HG02610 (cell line): ENCODE data around the gene UQCC2.

Source experiments
- ATAC-seq: cut with Tn5 transposase; IDR thresholded peaks from one replicate; pipeline ENCODE4 v1.9.1; 2021; ENCODE audit warnings: mild to moderate bottlenecking, moderate library complexity; ENCODE audit not compliant: unreplicated experiment

The UQCC2 gene

DNA sequence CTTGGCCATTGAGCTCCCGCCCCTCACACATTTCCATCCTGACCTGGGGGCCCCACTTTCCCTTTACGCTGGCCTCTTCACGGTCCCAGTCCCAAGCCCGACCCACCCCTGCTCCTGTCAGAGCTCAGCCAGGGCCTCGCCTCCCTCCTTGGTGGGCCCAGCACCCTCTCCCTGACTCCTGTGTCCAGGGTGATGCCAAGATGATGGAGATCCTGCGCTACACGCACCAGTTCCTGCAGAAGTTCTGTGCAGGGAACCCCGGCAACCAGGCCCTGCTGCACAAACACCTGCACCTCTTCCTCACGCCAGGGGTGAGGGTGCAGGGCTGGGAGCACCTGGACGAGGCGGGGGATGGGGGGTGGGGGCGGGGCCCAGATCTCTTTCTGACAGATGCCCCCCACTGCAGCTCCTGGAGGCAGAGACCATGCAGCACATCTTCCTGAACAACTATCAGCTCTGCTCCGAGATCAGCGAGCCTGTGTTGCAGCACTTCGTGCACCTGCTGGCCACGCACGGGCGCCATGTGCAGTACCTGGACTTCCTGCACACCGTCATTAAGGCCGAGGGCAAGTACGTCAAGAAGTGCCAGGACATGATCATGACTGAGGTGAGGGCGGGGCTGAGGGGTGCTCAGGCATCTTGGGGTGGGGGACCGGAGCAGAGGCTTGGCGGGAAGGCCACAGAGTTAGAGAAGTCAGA is 33.1 kb downstream of the UQCC2 start:
- no peak for ATAC-seq

DNA sequence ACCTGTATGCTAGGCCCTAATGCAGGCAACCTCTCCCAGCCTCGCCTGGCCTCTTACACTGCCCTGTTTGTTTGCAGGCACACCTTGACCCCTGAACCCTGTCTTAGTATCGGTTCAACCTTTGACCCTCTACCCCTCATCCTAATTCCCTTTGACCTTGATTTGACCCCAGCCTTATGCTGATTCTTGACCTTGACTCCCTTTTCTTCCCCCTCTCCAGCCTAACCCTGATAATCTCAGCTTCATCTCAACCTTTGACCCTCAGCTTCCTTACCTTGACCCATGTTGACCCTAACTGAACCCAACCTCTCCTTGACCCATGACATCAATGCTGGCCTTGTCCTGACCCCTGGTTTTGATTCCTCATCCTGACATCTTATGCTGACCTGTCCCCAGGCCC is 33.8 kb downstream of the UQCC2 start:
- no peak for ATAC-seq

DNA sequence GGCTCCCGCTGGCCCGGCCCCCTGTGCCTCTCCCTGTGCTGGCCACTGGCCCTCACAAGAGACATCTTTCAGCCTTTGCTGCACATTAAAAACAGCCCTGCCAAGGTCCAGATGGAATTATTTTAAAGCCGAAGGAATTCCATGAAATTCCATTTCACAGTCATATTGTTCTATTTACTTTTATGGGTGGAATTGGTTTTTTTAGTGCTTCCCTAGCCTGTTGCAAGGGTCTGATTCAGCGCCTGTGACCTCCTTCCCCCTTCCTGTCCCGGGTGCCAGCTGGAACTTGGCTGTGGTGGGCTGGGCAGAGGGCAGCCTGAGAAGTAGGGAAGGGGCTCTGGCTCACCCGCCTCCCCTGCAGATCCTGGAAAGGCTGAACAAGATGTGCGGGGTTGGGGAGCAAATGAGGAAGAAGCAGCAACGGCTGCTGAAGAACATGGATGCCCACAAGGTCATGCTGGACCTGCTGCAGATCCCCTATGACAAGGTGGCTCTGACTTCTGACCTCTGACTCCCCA is 34.3 kb downstream of the UQCC2 start:
- ATAC-seq = no peak

DNA sequence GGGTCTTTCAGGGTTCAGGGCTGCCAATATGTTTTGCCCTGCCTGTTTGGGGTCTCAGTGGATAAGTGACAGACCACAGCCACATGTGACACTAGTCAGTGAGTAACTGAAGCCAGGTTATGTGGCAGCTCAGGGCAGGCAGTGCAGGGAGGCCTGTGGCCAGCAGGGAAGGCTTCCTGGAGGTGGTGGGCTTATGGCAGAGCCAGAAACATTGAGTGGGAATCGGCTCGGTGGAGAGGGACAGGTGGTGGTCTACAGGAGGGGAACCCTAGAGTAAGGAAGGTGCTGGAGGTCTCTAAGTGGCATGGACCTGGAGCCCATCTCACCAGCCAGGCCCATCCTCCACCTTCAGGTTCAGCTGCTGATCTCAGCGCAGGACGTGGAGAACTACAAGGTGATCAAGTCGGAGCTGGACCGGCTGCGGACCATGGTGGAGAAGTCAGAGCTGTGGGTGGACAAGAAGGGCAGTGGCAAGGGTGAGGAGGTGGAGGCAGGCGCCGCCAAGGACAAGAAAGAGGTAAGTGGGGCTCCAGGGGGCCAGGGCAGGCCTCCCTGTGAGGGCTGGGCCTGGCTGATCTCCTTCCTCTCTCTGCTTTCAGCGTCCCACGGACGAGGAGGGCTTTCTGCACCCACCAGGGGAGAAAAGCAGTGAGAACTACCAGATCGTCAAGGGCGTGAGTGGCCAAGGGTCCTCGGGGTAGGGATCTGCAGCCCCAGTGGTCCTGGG is 34.9 kb downstream of the UQCC2 start:
- ATAC-seq = no peak

DNA sequence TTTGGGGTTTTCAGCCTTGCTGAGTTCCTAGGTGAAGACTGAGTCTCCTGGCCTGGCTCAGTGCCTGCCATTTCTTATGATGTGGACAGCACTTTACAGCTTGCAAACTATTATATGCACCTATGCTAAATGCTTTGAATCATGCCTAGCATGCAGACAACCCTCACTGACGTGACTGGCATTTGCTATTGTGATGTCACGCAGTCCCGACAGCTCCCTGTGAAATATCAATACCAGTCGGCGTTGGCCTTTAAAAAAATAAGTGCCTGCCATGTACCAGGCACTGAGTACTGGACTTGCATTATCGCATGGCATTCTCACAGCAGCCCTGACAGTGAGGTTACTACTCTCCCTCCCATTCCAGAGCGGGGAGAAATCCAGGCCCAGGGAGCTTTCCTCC is 35.5 kb downstream of the UQCC2 start:
- ATAC-seq = no peak

DNA sequence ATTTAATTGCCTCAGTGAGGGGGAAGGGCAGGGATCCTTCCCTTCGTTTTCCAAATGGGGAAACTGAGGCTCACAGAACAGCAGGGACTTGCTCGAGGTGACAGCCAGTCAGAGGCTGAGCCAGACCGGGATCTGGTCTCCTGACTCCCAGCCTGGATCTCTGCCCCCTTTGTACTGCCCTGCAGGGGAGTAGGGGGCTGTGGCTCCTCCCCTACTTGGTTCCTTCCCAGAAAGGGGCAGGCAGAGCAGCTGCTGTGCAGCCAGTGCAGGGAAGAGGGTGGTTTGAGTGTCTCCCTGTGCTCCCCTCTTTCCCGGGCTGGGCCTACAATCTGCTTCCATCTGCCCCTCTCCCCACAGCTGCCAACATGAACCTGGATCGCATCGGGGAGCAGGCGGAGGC is 37.6 kb downstream of the UQCC2 start:
- ATAC-seq = no peak

DNA sequence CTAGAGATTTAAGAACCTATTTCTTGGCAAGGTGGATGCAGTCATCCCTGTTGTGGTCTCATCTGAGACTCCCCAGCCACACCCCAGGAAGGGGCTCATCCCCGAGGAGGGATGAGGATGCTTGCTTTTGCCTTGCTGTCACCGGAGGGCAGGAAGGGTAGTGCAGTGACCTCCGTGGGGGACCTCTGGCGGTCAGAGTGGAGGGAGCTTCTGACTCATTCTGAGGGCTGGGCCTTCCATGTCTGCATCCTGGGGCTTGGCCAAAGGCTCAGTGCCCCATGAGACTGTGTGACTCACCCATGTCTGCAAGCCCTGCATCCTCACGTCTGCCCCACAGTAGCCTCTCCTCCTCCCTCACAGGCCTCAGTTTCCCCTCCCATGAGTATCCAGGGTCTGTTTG is 38.7 kb downstream of the UQCC2 start:
- ATAC-seq = no peak

DNA sequence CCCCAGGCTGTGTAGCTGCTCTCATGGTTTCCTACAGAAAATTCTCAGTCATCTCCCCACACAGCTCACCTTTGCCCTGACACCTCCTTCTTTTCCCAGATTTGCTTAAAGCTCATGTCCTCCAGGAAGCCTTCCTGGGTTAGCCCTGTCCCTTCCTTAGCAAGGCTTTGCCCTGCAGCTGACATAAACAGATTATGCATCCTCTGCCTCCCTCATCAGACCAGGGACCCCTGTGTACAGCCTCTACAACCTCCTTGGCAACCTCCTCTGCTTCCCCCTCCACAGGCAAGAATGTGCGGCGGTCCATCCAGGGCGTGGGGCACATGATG is 39.8 kb downstream of the UQCC2 start:
- ATAC-seq = no peak

DNA sequence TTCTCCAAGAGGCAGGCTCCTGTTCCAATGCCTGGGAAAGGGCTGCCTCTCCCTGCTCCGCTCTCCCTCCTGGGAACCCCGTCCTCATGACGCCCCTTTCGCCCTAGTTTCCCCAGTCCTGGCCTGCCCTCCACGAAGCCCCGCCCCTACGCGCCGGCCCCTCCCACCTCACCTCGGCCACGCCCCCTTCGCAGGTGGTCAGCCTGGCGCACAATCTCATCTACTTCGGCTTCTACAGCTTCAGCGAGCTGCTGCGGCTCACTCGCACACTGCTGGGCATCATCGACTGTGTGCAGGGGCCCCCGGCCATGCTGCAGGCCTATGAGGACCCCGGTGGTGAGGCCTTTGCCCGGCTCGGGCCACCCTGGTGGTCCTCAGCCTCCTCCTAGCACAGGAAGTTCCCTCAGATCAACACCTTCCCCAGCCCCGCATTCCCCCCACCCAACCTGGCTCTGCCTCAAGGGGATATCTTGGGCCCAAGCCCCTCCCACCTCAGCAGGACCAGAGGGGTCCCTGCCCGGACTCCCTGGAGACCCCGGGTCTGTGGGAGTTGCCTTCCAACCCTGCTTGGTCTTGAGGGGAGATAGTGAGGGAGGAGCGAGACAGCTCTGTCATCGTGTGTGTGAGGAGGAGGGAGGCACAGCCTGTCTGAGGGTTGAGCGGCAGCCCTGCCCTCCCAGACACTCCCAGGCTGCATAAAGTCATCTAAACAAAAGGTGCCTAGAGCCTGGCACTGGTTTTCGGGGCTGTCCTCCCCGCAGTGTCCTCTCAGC is 40.3 kb downstream of the UQCC2 start:
- no peak for ATAC-seq

DNA sequence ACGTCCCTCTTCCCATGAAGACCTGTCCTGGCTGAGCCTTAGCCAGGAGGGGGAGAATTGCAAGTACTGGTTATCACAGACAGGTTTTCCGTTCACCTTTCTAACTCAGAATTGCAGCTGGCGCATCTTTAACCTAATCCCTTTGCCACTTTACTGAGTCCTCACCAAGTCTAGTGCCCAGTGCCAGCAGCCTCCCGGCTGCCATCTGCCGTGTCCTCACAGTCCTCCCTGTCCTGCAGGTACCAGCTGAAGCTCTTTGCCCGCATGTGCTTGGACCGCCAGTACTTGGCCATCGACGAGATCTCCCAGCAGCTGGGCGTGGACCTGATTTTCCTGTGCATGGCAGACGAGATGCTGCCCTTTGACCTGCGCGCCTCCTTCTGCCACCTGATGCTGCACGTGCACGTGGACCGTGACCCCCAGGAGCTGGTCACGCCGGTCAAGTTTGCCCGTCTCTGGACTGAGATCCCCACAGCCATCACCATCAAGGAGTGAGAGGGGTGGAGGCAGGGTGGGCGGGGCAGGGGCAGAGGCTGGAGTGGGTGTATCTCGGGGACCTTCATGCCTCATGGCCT is 41.3 kb downstream of the UQCC2 start:
- ATAC-seq = no peak

DNA sequence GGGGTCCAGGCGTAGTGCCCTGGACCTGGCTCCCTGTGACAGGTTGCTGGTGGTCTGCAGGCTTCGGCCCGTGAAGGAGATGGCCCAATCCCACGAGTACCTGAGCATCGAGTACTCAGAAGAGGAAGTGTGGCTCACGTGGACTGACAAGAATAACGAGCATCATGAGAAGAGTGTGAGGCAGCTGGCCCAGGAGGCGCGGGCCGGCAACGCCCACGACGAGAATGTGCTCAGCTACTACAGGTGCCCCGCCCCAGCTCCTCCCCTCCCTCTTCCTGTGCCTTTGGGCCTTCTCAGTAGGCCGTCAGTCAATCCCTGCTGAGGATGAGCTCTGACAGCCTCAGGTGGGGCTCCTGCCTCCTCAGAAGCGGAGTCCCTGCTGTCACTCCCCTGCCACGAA is 42.6 kb downstream of the UQCC2 start:
- ATAC-seq = no peak

DNA sequence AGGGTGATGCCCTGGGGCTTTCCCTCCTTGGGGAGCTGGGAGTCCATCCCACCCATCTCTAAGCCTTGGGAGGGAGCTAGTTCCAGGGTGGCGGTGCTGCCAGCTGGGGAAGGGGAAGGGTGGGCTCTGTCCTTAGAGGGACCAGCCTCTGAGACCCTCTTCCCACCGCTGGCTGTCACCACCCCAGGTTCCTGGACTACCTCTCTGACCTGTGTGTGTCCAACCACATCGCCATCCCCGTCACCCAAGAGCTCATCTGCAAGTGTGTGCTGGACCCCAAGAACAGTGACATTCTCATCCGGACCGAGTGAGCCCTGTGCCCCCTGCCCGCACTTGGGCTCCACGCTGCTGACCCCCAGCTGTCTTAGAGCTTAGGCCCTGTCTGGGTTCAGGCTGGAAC is 43.2 kb downstream of the UQCC2 start:
- no peak for ATAC-seq

DNA sequence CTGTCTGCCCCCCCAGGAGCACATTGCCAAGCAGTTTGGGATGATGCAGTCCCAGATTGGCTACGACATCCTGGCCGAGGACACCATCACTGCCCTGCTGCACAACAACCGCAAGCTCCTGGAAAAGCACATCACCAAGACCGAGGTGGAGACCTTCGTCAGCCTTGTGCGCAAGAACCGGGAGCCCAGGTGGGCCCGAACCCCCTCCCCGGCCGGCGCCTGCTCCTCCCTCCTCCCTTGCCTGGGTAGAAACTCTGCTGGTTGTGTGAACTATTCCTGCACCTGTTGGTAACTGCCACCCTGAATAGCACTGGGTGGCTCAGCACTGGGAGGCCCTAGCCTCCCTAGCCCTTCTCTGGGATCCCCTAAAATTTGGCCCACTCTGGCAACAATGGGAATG is 43.7 kb downstream of the UQCC2 start:
- no peak for ATAC-seq

DNA sequence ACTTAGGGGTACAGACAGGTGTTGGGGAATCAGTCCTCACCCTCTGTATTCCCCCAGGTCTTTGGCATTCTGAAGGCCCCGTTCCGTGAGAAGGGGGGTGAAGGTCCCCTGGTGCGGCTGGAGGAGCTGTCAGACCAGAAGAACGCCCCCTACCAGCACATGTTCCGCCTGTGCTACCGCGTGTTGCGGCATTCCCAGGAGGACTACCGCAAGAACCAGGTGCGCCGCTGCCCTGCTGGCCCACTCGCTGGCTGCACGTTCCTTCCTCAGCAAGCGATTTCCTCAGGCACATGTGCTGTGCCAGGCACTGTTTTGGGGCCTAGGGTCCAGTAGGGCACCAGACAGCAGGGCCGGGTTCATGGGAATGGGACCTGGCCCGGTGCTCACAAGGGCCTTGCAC is 44.4 kb downstream of the UQCC2 start:
- no peak for ATAC-seq

DNA sequence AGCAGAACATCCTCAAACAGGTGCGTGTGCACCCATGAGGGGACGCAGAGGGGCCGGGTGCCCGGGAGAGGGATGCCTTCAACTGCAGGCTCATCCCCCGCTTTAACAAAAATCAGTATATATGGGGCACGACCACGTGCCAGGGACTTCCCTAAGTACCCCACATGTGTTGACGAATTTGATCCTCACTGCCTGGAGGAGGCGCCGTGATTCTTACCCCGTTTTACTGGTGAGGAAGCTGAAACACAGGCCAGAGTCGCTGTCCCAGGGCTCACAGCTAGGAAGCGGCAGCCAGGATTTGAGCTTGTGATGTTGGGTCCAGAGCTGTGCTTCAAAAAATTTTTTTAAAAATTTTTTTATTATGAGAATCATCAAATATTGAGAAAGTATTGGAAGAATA is 45.5 kb downstream of the UQCC2 start:
- ATAC-seq = no peak

DNA sequence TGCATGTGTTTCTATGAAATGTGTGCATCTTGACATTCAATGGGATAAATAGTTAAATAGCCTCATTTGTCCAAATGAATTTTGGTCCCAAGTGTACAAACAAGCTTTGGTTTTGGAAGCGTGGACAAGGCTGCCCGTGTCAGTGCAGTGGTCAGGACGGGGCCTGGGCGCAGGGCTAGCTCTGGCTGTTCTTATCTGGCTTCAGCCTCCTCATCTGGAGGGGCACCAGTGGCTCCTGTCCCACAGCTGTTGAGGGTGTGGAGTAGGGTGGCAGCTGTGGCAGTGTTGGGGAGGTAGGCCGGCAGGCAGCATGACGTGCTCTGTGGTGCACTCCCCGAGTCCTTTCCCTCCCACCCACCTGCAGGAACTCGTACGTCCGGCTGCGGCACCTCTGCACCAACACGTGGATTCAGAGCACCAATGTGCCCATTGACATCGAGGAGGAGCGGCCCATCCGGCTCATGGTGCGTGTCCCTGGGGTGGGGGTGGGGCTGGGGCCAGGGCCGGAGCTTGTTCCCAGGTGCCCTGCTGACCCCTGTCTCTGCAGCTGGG is 46.9 kb downstream of the UQCC2 start:
- no peak for ATAC-seq

DNA sequence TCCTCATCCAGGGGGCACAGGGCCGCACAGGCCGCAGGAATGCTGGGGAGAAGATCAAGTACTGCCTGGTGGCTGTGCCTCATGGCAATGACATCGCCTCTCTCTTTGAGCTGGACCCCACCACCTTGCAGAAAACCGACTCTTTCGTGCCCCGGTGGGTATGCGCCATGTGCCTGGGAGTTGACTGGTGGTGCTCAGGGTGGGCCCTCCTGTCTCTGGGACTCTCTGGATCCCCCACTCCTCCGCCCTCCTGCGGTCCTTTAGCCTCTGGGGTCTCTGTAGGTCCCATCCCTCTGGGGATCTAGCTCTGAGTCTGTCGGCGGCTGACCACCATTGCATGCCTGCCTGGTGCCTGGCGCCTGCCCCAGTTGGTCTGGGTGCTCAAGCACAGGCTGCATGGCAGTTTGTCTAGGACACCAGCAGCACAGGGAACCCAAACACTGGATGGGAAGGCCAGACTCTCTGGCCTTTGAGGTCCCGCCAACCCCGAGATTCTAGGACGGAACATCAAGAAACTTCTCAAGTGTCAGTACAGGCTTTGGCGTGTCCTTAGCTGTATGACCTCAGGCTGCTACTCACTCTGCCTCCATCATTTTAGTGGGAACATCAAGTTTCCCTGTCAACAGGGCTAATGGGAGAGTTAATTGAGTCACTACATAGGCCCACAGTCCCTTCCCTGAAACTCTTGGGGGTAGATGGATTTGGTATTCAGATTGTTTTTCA is 47.6 kb downstream of the UQCC2 start:
- ATAC-seq = no peak

DNA sequence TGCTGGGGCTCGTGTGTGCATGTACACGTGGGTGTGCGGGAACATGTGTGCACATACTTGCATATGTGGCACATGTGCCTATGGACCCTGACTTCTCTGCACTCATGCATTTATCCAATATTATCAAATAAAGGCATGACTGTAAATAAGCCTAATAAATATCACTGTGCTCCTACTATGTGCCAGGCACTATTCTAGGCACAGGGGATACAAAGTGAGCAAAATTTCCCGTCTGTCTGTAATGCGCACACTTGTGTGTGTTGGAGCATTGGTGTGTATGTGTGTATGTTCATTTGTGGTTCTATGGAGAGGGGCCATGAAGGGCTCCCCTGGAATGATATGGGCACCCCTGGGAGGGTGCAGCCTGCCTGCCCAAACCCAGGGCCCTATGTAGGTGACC is 48.5 kb downstream of the UQCC2 start:
- no peak for ATAC-seq

DNA sequence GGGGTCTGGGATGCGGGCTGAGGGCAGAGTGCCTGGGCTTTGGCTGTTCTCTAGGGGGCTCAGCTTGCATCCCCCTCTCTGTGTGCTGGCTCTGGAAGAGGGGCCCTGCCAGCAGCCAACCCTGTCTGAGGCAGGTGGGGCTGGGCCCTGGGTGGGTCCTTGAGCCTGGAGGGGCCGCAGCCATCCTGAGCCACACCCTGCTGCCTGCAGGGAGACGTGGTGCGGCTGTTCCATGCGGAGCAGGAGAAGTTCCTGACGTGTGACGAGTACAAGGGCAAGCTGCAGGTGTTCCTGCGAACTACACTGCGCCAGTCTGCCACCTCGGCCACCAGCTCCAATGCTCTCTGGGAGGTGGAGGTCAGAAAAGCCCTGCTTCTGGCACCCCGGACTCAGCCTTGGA is 49.2 kb downstream of the UQCC2 start:
- ATAC-seq = no peak

DNA sequence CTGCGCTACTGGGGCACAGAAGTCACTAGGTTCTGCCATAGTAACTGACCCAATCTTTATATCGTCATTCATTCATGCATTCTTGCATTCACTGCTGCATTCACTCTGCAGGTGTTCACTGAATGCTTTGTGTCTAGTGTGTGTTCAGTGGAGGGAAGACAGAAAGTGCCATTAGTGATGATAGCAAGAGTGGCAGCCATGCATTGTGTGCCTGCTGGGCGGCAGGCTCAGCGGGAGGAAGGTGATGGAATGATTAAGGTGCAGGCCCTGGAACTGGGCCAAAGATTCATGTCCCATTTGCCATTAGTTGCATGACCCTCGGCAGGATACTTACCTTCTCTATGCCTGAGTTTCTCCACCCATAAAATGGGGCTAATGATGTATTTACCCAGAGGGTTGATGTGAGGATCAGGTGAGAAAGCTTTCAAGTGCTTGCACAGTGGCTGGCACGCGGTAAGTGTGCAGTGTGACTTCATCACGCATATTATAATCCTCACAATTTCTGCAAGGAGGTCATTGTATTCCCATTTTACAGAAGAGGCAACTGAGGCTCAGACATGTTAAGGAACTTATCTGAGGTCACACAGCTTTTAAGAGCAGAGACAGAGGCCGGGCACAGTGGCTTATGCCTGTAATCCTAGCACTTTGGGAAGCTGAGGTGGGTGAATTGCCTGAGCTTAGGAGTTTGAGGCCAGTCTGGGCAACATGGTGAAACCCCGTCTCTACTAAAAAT is 50.2 kb downstream of the UQCC2 start:
- ATAC-seq = no peak
